ENCODE measurements around the gene RGN. TPM values are rescaled to one million over a fixed set of nuclear protein-coding genes. Genes with fewer than 3 reads are reported as not detected.

Gene RGN
- 11.4 TPM for total RNA-seq

GRCh38 chrX:47078129-47079043, at the start of gene RGN:
Gene RGN, plus strand, starts transcription at chrX:47078443. Its CDS starts 2,702 bp downstream, at chrX:47081145.

Other genes with a start within 250 kb of the RGN start
- 19.2 TPM for gene RP2, start 241.4 kb upstream of the RGN start, total RNA-seq
- gene JADE3, start 166.0 kb upstream of the RGN start, total RNA-seq = 14.0 TPM
- gene NDUFB11, start 66.3 kb downstream of the RGN start, total RNA-seq = 35.3 TPM
- 47.9 TPM for gene RBM10, start 66.8 kb downstream of the RGN start, total RNA-seq
- gene UBA1, start 115.4 kb downstream of the RGN start, total RNA-seq = 215 TPM
- 87.1 TPM for gene CDK16, start 140.2 kb downstream of the RGN start, total RNA-seq
- 142 TPM for gene USP11, start 154.6 kb downstream of the RGN start, total RNA-seq